Activated effector memory CD4-positive, alpha-beta T cell treated with anti-CD3 and anti-CD28 coated beads, Interleukin-2, amount 50 U/mL, for 16 hours (primary cell): ENCODE results near the gene FAM47E.
"Not testable (repeated sequence)": the region's sequence is repeated elsewhere in the genome, so short reads cannot be mapped to it uniquely, and the experiment has no call there.

Experiments
- DNase-seq: peaks from one replicate; pipeline ENCODE4 v3.0.0-alpha.2; 2020

The FAM47E gene

DNA sequence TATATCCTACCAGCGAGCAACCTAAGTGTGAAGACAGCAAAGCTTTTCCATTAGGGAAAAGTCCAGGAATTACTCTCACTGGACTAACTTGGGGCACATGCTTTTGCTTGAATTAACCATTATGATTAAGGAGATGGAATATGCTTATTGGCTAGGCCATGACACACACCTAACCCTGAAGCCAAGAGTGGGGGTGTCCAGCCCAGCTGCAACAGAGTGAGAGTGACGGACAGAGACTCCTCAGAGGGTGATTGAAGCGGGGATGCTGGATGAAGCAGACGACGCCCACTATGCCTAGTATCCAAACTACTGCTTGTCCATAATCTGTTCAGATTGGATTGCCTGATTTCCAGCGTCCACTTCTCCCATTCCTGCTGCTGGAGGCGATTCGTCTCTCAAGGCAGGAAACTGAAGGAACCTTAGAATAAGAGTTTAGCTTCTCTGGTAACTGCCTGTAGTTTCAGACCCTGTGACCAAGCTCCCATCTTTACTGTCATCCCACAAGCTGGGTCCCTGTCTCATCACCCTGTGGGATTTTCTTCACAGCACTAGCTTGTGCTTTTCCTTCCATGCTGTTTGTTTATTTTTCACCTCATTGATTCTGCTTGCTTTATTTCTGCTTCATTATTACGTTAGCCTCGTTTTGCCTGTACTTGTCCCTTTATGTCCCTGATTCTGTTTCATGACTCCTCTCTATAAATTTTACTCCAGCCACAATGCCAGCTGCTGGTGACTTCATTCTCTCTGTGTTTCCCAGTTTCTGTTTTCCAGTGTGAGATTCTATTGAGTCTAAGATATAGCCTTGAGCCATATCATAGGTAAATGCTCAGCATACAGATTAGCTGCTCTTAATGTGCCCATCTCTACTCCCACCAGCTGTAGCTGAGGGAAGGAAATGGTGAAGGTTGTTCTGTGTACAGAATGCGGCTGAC is 19.0 kb downstream of the FAM47E start:
- DNase-seq: no peak

- no peak for DNase-seq
These were observed 19.7 kb downstream of the FAM47E start for GRCh38 chr4:76271248-76271647.

- DNase-seq: no peak
These were observed 20.6 kb downstream of the FAM47E start for GRCh38 chr4:76272073-76272472.

GRCh38 chr4:76272582-76272981 is 21.1 kb downstream of the FAM47E start:
- DNase-seq: no peak

DNA sequence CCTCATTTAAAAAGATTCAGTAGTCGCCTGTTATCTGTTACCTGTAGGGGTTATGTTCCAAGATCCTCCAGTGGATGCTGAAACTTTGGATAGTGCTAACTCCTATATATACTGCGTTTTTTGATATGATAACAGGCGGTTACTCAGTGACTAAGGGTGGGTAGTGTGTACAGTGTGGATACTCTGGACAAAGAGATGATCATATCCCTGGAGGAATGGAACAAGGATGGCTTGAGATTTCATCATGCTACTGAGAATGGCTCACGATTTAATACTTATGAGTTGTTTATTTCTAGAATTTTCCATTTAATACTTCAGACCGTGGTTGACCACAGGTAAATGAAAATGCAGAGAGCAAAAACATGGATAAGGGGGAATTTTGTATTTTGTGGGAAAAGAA is 21.5 kb downstream of the FAM47E start:
- no peak for DNase-seq

GRCh38 chr4:76275486-76276124 is 24.1 kb downstream of the FAM47E start:
- DNase-seq: no peak

DNA sequence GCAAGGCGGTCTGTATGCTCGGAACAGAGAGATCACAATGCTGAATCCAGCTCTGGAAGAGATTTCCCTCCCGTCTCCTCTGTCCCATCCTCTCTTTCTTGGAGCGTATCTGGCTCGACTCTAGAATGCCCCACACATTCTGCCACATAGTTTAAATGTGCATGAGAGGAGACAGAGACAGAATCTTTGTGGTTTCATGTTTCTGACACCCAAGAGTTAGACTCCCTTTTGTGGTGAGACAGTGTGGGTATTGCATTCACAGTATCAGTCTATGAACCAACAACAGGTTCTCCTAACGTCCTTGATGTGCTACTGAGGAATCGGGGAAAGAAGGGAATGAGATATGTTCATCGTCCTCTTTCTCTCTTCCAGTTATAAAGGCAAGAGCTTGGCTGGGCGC is 25.3 kb downstream of the FAM47E start:
- no peak for DNase-seq

DNA sequence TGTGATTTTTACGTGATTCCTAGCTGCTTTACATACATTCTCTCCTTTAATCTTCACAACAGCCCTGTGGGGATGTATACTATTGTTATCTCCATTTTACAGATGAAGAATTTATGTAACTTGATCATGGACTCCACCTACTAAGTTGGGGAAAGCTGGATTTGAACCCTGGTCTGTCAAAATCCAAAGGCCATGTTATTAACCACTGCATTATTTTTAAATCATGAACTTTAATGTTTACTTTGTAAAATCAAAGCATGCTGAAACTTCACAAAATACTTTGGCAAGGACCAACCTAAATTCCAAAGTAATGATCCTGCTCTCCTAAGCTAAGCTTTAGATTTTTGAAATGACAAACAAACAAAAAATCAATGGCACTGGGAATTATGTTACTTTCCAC is 26.1 kb downstream of the FAM47E start:
- no peak for DNase-seq

DNA sequence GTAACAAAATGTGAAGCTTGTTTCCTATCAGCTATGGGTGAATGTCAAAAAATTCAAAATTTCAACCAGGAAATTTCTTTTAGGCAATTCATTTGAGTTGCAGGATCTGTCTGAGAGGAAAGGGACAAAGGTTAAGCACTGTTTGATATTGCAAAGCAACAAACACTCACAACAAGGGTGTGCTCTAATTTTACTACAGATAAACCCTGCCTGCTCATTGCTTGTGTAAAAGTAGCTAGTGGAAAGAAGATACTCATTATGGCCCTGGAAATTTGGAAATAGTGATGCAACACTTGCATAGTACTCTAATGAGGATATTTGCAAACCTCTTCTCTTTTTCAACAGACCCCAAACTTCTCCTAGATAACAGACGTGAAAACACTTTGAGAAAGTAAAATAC is 27.1 kb downstream of the FAM47E start:
- DNase-seq: no peak

DNA sequence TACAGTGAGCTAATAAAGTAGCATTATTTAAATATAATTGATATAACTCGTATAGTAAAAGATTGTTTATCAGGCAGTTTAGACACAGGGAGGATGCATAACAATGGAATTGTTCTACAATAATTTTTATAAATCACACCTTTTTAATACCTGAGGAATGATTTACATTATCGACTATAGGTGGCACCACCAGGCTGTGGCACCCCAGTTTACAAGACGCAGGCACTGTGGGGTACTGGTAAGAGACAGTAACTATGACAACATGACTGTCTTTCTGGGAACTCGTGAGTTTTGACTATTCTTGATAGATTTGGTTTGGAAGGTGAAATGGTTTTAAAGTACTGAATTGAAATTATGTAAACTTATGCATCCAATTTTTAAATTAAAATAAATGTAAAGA is 27.9 kb downstream of the FAM47E start:
- no peak for DNase-seq

DNA sequence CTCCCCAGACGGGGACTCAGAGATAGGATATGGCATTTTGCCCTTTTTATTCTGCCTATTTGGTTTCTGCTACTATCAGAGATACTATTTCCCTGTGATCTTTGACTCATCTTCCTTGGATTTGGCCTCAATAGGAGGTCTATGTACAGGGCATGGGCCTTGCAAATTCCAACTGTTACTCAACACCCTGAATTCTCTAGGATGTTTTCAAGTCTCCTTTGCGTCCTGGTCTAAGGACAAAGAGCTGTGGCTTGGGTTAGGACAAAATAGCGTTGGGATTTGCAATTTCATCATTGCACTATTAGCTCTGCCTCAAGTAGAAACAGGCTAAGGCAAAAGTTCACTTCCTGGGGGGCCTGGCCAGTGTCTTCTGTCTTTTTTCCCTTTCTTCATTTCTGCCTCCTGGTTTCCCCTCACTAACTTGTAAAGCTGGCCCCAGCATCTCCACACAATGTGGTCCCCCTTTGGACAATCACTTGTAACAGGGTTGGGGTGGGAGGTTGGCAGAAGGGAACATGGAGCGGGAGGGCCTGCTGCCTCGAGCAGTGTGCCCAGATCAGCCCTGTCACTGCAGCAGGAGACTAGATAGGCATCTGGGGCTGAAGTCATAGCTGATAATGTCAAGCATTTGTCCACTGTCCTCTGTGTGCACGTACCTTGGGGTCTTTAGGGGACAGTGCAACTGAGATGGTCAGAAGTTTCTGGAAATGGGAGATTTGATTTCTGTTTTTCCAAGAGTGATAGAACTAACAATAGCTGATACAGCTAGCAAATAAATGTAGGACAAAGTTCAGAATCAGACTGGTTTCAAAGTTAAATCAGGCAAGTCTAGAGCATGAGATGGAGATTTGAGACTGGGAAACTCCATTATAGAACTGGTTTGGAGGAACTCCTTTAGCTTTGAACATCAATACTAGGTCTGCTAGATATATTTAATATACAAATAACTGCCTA is 29.2 kb downstream of the FAM47E start:
- DNase-seq: no peak

GRCh38 chr4:76281594-76281993 is 30.1 kb downstream of the FAM47E start:
- DNase-seq: not testable (repeated sequence)

DNA sequence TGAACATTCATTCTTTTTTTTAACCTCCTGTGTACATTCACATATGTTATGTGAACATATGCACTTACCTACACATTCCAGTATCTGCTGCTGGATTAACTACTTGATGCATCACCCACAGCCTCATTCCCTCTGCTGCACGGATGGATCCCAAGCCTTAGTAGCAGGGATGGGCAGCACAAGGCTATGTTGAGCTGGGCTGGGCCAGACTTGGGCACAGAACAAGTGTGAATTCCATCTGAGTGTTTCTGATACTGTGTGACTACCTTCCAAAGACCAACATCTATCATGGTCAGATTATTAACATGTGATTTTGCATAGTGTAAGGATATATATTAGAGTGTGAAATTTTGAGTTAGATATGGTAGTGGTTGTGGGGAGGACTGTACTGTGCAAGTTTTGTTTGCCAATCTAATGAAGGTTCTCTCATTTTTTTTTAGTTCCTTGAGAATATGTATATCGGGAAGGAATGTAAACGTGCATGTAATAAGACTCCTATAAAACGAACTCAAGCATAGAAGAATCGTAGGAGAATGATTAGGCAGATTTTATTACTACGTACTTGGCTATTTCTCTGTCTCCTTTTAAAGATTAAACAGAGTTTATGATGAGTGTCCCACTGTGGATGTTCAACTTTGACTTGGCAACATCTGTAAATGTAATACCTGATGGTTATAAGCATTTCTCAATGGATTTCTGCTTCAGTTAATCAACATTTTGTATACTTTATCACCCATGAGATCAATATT is 31.6 kb downstream of the FAM47E start:
- DNase-seq: no peak

GRCh38 chr4:76283900-76284299 is 32.4 kb downstream of the FAM47E start:
- no peak for DNase-seq

- not testable (repeated sequence) for DNase-seq
These were observed 36.3 kb downstream of the FAM47E start for GRCh38 chr4:76287811-76288210.

DNA sequence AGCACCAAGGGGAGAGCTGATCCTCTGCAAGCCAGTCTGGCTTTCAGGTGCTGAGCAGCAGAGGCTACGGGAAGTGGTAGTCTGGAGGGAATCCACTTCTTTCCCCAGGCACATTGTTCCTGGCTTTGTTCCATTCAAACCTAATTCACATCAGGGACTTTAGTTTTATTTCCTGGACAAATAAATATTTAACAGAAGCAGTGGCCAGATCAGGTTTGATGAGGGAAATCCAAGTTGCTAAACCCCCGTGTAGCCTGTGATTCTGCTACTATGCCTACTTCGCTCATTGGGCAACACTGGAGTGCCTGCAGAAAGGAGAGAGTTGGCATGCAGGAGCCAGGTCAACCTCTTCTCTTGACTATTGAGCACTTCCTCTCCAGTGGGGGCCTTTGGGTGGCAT is 41.2 kb downstream of the FAM47E start:
- DNase-seq: no peak

DNA sequence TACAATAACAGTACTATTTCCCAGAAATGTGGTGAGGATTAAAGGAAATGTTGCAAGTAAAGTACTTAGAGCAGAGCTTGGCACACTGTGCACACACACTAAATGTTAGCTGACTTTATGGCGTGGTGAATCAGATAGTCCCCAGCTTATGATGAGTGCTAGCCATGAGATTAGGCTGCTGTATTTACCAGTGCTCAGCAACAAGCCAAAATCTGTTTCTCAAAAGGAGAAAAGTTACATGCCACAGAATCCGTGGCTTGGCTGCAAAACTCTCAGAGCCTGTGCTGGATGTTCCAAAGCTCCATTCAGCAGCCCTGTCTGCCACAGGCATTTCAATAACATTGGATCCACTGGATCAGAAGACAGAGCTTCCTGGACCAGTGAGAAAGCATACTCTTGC is 42.3 kb downstream of the FAM47E start:
- no peak for DNase-seq

DNA sequence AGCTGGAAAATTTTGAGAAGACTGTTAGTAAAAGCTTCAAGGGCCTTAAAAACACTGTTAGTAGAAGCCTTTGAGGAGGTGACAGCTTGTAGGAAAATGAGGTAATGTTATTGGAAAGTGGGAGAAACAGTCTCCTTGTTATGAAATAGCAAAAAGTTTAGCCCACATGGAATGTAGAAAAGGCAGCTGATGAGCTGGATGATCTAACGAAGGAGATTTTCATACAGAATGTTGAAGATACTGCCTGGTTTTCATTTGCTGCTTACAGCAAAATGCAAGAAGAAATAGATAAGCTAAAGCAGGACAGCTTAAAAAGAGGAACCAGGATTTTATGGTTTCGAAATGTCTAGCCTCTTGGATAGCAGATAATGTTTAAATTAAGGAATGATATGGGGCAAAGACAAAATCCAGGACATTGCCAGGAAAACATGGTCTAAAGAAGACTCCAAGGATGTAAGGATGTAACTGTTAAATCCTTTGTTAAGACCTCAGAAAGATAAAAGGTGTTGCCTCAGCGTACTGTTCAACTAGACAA is 44.8 kb downstream of the FAM47E start:
- no peak for DNase-seq

DNA sequence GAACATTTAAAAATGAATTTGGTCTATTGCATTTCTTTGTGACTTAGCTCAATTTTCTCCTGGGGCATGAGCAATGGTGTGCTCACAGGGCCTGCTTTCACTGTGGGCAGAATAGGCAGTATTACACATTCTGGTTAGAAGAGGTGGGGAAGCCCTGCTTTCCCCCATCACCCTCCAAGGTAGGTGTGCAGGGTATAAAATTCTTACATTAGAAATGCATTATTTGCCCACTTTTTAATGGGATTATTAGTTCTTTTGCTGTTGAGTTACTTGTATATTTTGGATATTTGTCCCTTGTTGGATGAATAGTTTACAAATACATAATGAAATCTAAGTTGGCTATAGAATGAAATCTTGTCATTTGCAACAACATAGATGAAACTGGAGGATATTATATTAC is 46.7 kb downstream of the FAM47E start:
- DNase-seq: no peak

DNA sequence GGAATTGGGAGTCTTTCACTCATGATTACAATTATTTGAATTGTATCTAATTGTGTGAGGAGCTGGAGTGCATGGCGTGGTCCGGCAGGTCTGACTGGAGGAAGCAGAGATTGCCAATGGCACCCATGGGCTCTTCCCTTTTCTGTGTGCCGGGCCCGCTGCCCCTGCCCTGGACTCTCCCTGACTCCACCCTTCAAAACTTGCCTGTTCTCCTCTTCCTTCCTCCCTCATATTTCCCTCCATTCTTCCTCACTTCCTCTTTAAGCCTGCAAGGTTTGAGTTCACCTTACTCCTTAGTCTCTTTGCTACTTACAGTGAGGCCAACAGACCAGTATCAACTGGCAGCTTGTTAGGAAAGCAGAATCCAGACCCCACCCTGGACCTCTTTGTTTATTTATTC is 48.5 kb downstream of the FAM47E start:
- DNase-seq: no peak

- no peak for DNase-seq
These were observed 49.7 kb downstream of the FAM47E start for GRCh38 chr4:76301068-76301774.

DNA sequence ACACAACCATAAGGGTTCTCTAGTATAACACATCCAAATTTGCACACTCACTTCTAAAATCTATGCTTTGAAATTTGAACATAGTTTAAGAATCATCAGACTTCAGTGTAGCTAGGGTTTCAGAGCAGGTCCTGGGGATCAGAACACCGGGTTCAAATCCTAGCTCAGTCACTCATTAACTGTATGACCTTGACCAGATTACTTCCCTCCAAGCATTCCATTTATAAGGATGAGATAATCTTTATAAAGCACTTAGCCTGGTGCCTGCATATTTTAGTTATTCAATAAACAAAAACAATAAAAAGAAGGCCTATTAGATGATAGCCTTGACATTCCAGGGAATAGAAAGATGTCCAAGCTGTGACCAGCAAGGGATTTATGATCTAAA is 50.2 kb downstream of the FAM47E start:
- no peak for DNase-seq
